Tibial nerve (tissue), 4 donors: ENCODE results near the gene DNAJB6.

Experiments used
- CTCF ChIP-seq, 5 experiments: fragments of 200-600 bp in 3 of 5; fragments of 450-650 bp in 2 of 5; sonication (generic) in 3 of 5; IDR thresholded peaks; one replicate each; pipeline ENCODE4 v1.5.1; 2016 to 2019; ENCODE audit warnings: antibody characterized with exemption in 5 of 5, mild to moderate bottlenecking in 3 of 5, moderate library complexity in 2 of 5
- EP300 ChIP-seq, 2 donors: sonication (generic); formaldehyde crosslinking; IDR thresholded peaks; one replicate each; pipeline ENCODE4 v1.6.1; 2017; ENCODE audit warnings: antibody characterized with exemption in 2 of 2, mild to moderate bottlenecking in 1 of 2
- POLR2A ChIP-seq, 2 donors: fragments of 450-650 bp; IDR thresholded peaks; one replicate each; pipeline ENCODE4 v1.6.1; 2017; ENCODE audit warnings: antibody characterized with exemption in 2 of 2, mild to moderate bottlenecking in 2 of 2, moderate library complexity in 2 of 2

GRCh38 chr7:157426463-157427301 is 89.9 kb downstream of the DNAJB6 start:
- TF ChIP-seq EP300 (IDR thresholded peaks at IDR 0.05), result no peak
- no peak for TF ChIP-seq CTCF (IDR thresholded peaks at IDR 0.05)
- no peak for TF ChIP-seq POLR2A (IDR thresholded peaks at IDR 0.05)
